Measurements from ENCODE around the gene AFF3. TPM values are rescaled to one million over a fixed set of nuclear protein-coding genes. Genes with fewer than 3 reads are reported as not detected.

The AFF3 gene
- total RNA-seq, 3 donors from 2014 or later (not counting 1 experiment from before 2014, with no cell fraction given) = 4.6 to 9.6 (median 5.6) TPM

DNA sequence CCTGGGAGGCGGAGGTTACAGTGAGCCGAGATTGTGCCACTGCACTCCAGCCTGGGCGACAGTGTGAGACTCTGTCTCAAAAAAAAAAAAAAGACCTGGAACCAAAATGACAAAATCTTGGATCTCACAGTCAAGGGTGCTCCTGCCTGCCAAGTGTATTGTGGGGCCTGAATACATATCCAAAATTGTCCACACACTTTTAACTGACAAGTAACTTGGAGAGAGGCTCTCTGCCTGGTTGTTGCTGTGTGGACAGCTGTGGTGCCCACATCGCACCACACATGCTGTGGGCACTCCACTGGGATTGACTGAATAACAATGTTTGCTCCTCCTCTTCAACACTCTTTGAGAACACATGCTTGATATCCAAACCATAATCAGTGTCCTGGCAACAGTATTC is 534.9 kb downstream of the AFF3 start:
- TF ChIP-seq, protein P1, sequence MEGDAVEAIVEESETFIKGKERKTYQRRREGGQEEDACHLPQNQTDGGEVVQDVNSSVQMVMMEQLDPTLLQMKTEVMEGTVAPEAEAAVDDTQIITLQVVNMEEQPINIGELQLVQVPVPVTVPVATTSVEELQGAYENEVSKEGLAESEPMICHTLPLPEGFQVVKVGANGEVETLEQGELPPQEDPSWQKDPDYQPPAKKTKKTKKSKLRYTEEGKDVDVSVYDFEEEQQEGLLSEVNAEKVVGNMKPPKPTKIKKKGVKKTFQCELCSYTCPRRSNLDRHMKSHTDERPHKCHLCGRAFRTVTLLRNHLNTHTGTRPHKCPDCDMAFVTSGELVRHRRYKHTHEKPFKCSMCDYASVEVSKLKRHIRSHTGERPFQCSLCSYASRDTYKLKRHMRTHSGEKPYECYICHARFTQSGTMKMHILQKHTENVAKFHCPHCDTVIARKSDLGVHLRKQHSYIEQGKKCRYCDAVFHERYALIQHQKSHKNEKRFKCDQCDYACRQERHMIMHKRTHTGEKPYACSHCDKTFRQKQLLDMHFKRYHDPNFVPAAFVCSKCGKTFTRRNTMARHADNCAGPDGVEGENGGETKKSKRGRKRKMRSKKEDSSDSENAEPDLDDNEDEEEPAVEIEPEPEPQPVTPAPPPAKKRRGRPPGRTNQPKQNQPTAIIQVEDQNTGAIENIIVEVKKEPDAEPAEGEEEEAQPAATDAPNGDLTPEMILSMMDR (IDR thresholded peaks at IDR 0.05) = no peak
- H3K36me3 Mint-ChIP-seq = no peaks in the 10 kb centered on the region
- Histone ChIP-seq H3K9me3 (ENCODE audit: control insufficient read depth, insufficient read depth, low read length) (no peaks in the 10 kb centered on the region), H3K4me3 (ENCODE audit: low read length) (no peak overlapping the region), H3K4me1 (ENCODE audit: control insufficient read depth, insufficient read depth, low read length) (no peaks in the 10 kb centered on the region), H3K36me3 (ENCODE audit: control insufficient read depth, insufficient read depth, low read length) (no peaks in the 10 kb centered on the region), H3K27ac (ENCODE audit: low read length) (no peak overlapping the region), H3K27me3 (ENCODE audit: control insufficient read depth, insufficient read depth, low read length) (no peaks in the 10 kb centered on the region)
- intact Hi-C loops (cut with micrococcal nuclease) = no loop called here
- DNase-seq = no peak
- no peak overlapping the region for H3K27ac Mint-ChIP-seq
- no peaks in the 10 kb centered on the region for H3K27me3 Mint-ChIP-seq (ENCODE audit: low read depth in 2 of 2)
- H3K4me1 Mint-ChIP-seq = no peaks in the 10 kb centered on the region
- 100% methylated on average over 4 of the region's 4 CpGs for WGBS (ENCODE audit: insufficient coverage)
- H3K9me3 Mint-ChIP-seq = no peaks in the 10 kb centered on the region
- no peak for ATAC-seq
- H3K4me3 Mint-ChIP-seq = no peak overlapping the region

DNA sequence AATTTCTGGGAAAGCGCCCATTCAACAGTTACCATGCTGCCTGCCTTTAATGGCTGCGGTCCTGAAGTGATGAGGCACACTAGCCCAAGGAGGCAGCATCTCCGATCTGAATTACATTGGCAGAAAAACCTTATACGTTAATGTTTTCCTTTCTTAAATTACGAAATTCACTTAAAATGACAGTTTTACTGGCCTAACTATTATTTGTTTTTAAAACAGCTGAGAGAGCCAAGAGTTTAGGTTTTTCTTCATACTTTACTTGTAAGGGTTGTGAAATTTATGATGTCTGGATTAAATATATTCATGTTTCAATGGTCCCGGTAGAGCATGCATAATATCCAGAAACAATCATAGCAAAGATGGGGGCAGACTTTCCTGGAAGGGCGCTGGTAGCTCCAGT is 537.4 kb downstream of the AFF3 start:
- no peaks in the 10 kb centered on the region for H3K9me3 Mint-ChIP-seq
- H3K4me3 Mint-ChIP-seq = no peak overlapping the region
- DNase-seq (no peak), ATAC-seq (no peak)
- H3K27me3 Mint-ChIP-seq (ENCODE audit: low read depth in 2 of 2) = no peaks in the 10 kb centered on the region
- H3K36me3 ChIP-seq (ENCODE audit: control insufficient read depth, insufficient read depth, low read length) = no peaks in the 10 kb centered on the region
- TF ChIP-seq, protein P1 (IDR thresholded peaks at IDR 0.05) = no peak
- H3K9me3 ChIP-seq (ENCODE audit: control insufficient read depth, insufficient read depth, low read length) = no peaks in the 10 kb centered on the region
- no peak overlapping the region for H3K27ac Mint-ChIP-seq
- H3K27me3 ChIP-seq (ENCODE audit: control insufficient read depth, insufficient read depth, low read length) = no peaks in the 10 kb centered on the region
- H3K27ac ChIP-seq (ENCODE audit: low read length) = no peak overlapping the region
- H3K4me3 ChIP-seq (ENCODE audit: low read length) = no peak overlapping the region
- H3K36me3 Mint-ChIP-seq = no peaks in the 10 kb centered on the region
- WGBS (ENCODE audit: insufficient coverage) = 96% methylated on average over 6 of the region's 7 CpGs
- no peaks in the 10 kb centered on the region for H3K4me1 ChIP-seq (ENCODE audit: control insufficient read depth, insufficient read depth, low read length)
- H3K4me1 Mint-ChIP-seq = no peaks in the 10 kb centered on the region
- intact Hi-C loops (cut with micrococcal nuclease) = no loop called here

- Histone ChIP-seq H3K36me3 (ENCODE audit: control insufficient read depth, insufficient read depth, low read length) (no peaks in the 10 kb centered on the region), H3K27ac (ENCODE audit: low read length) (no peak overlapping the region), H3K9me3 (ENCODE audit: control insufficient read depth, insufficient read depth, low read length) (no peaks in the 10 kb centered on the region), H3K27me3 (ENCODE audit: control insufficient read depth, insufficient read depth, low read length) (no peaks in the 10 kb centered on the region), H3K4me3 (ENCODE audit: low read length) (no peak overlapping the region), H3K4me1 (ENCODE audit: control insufficient read depth, insufficient read depth, low read length) (no peaks in the 10 kb centered on the region)
- Mint-ChIP-seq H3K27ac (no peak overlapping the region), H3K27me3 (ENCODE audit: low read depth in 2 of 2) (no peaks in the 10 kb centered on the region), H3K36me3 (no peaks in the 10 kb centered on the region), H3K4me1 (no peaks in the 10 kb centered on the region), H3K4me3 (no peak overlapping the region), H3K9me3 (no peaks in the 10 kb centered on the region)
- no peak for ATAC-seq
- WGBS (ENCODE audit: insufficient coverage) = 90% methylated on average over 4 of the region's 4 CpGs
- TF ChIP-seq, protein P1 (IDR thresholded peaks at IDR 0.05) = no peak
- intact Hi-C loops (cut with micrococcal nuclease) = no loop called here
- no peak for DNase-seq
These were observed 539.9 kb downstream of the AFF3 start for GRCh38 chr2:99602476-99602875.

DNA sequence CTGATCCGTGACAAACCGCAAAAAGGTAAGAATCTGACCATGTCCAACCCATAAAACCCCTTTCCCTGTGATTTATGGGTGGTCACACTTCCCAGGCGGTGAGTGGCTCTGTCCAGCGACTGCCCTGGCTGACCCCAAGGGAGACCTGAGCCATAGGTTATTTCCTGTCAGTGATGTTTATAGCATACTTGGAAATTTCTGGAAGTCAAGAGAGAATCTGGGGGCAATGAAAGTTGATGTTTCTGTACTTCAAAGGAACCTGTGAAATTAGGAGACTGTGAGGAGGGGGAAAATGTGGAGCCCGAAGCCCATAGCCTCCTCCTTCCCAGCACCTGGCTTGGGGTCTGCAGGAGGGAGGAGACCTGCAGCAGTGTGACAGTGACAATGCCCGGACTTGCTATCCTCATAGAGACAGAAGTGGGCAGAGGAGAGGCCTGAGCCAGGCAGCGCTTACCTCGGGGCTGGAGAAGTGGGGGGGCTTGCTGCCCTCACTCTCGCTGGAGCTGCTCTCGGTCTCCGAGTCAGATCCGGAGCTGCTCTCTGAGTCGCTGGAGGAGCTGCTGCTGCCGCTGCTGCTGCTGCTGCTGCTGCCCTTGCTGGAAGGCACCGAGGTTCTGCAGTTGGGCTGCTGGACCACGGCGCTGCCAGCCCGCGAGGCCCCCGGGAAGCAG is 541.3 kb downstream of the AFF3 start:
- Mint-ChIP-seq H3K4me3 (no peak overlapping the region), H3K9me3 (no peaks in the 10 kb centered on the region), H3K27ac (no peak overlapping the region), H3K36me3 (no peaks in the 10 kb centered on the region), H3K27me3 (ENCODE audit: low read depth in 2 of 2) (no peaks in the 10 kb centered on the region), H3K4me1 (no peaks in the 10 kb centered on the region)
- WGBS (ENCODE audit: insufficient coverage) = 93% methylated on average over 18 of the region's 20 CpGs
- Histone ChIP-seq H3K9me3 (ENCODE audit: control insufficient read depth, insufficient read depth, low read length) (no peaks in the 10 kb centered on the region), H3K4me3 (ENCODE audit: low read length) (no peak overlapping the region), H3K27ac (ENCODE audit: low read length) (no peak overlapping the region), H3K36me3 (ENCODE audit: control insufficient read depth, insufficient read depth, low read length) (no peaks in the 10 kb centered on the region), H3K27me3 (ENCODE audit: control insufficient read depth, insufficient read depth, low read length) (no peaks in the 10 kb centered on the region), H3K4me1 (ENCODE audit: control insufficient read depth, insufficient read depth, low read length) (no peaks in the 10 kb centered on the region)
- ATAC-seq (no peak), DNase-seq (no peak)
- intact Hi-C loops (cut with micrococcal nuclease) = no loop called here
- TF ChIP-seq, protein P1 (IDR thresholded peaks at IDR 0.05) = no peak

Data from natural killer cell (primary cell).